Mesenchymal stem cell (in vitro differentiated cells and primary cell): ENCODE data around the gene HOMER1.
A peak's percentile ranks its signal among the peaks of the same experiment; 100 is the strongest.

Experiments used
- DNase-seq: peaks from one replicate; pipeline ENCODE4 v3.0.0-alpha.2; 2013
- H2AFZ ChIP-seq: one replicate; pipeline ENCODE4 v1.6.1; 2013; ENCODE audit warnings: low read depth, mild to moderate bottlenecking, control low read depth, inconsistent platforms, low read length, moderate library complexity
- H2AK5ac ChIP-seq: 2 replicates; pipeline ENCODE4 v1.6.1; 2013; ENCODE audit warnings: low read length, moderate library complexity, mild to moderate bottlenecking, inconsistent platforms; ENCODE audit not compliant: severe bottlenecking
- H2BK120ac ChIP-seq: one replicate; pipeline ENCODE4 v1.6.1; 2013; ENCODE audit warnings: low read depth, mild to moderate bottlenecking, inconsistent platforms, low read length, moderate library complexity
- H2BK12ac ChIP-seq, 2 experiments: one replicate each; pipeline ENCODE4 v1.6.1; 2013; ENCODE audit warnings: inconsistent platforms in 2 of 2, low read length in 2 of 2, mild to moderate bottlenecking in 2 of 2, moderate library complexity in 2 of 2, control low read depth in 1 of 2
- H2BK15ac ChIP-seq: one replicate; pipeline ENCODE4 v1.6.1; 2013; ENCODE audit warnings: mild to moderate bottlenecking, low read depth, inconsistent platforms; ENCODE audit not compliant: poor library complexity, severe bottlenecking
- H2BK5ac ChIP-seq: 2 replicates; pipeline ENCODE4 v1.6.1; 2013; ENCODE audit warnings: low read depth, mild to moderate bottlenecking, low read length, control low read depth, inconsistent platforms; ENCODE audit not compliant: poor library complexity, severe bottlenecking
- H3K14ac ChIP-seq, 2 experiments: one replicate each; pipeline ENCODE4 v1.6.1; 2013; ENCODE audit warnings: inconsistent platforms in 2 of 2, low read length in 2 of 2, control low read depth in 1 of 2, mild to moderate bottlenecking in 1 of 2, moderate library complexity in 1 of 2
- H3K18ac ChIP-seq, 2 experiments: one replicate each; pipeline ENCODE4 v1.6.1; 2013; ENCODE audit warnings: inconsistent platforms in 2 of 2, low read length in 2 of 2, control low read depth in 1 of 2, low read depth in 1 of 2, mild to moderate bottlenecking in 1 of 2
- H3K23ac ChIP-seq, 2 experiments: one replicate each; pipeline ENCODE4 v1.6.1; 2013; ENCODE audit warnings: inconsistent platforms in 2 of 2, low read length in 2 of 2, mild to moderate bottlenecking in 2 of 2, moderate library complexity in 2 of 2, control low read depth in 1 of 2
- H3K27ac ChIP-seq: 2 replicates; pipeline ENCODE4 v1.5.1; 2013; ENCODE audit warnings: mild to moderate bottlenecking, moderate library complexity, low read length, control low read depth, inconsistent platforms; ENCODE audit not compliant: poor library complexity, severe bottlenecking
- H3K27me3 ChIP-seq, 2 experiments: 2 replicates each; pipeline versions ENCODE4 v1.6.1 to v1.7.0; 2013; ENCODE audit warnings: low read length in 2 of 2, mild to moderate bottlenecking in 2 of 2, moderate library complexity in 2 of 2, control low read depth in 1 of 2, inconsistent platforms in 1 of 2; ENCODE audit not compliant: control insufficient read depth in 1 of 2, insufficient read depth in 1 of 2
- H3K36me3 ChIP-seq, 2 experiments: 2 replicates each; pipeline versions ENCODE4 v1.6.1 to v1.7.0; 2013; ENCODE audit warnings: low read length in 2 of 2, control low read depth in 1 of 2, inconsistent platforms in 1 of 2, low read depth in 1 of 2, mild to moderate bottlenecking in 1 of 2; ENCODE audit not compliant: insufficient read depth in 2 of 2, control insufficient read depth in 1 of 2
- H3K4ac ChIP-seq, 2 experiments: one replicate each; pipeline ENCODE4 v1.6.1; 2013; ENCODE audit warnings: inconsistent platforms in 2 of 2, low read length in 2 of 2, mild to moderate bottlenecking in 2 of 2, moderate library complexity in 2 of 2, control low read depth in 1 of 2, low read depth in 1 of 2
- H3K4me1 ChIP-seq: 2 replicates; pipeline ENCODE4 v1.6.1; 2013; ENCODE audit warnings: low read depth, low read length, control low read depth; ENCODE audit not compliant: control insufficient read depth, insufficient read depth
- H3K4me2 ChIP-seq: 2 replicates; pipeline ENCODE4 v1.6.1; 2013; ENCODE audit warnings: low read length, mild to moderate bottlenecking, inconsistent platforms; ENCODE audit not compliant: poor library complexity, severe bottlenecking
- H3K4me3 ChIP-seq, 2 experiments: 2 replicates each; pipeline versions ENCODE4 v1.5.1 to v1.7.0; 2013; ENCODE audit warnings: low read length in 2 of 2, mild to moderate bottlenecking in 2 of 2, control low read depth in 1 of 2, low read depth in 1 of 2; ENCODE audit not compliant: insufficient read depth in 1 of 2
- H3K79me1 ChIP-seq: replicated peaks from 2 replicates; pipeline ENCODE4 v1.6.1; 2013; ENCODE audit warnings: mild to moderate bottlenecking, control low read depth, low read length, inconsistent platforms; ENCODE audit not compliant: poor library complexity, severe bottlenecking
- H3K9ac ChIP-seq: 2 replicates; pipeline ENCODE4 v1.7.0; 2013; ENCODE audit warnings: mild to moderate bottlenecking, low read length, moderate library complexity
- H3K9me3 ChIP-seq: 2 replicates; pipeline ENCODE4 v1.7.0; 2013; ENCODE audit warnings: mild to moderate bottlenecking, low read length; ENCODE audit not compliant: control insufficient read depth
- H4K8ac ChIP-seq: one replicate; pipeline ENCODE4 v1.6.1; 2013; ENCODE audit warnings: inconsistent platforms, mild to moderate bottlenecking, low read length, moderate library complexity
- H4K91ac ChIP-seq: one replicate; pipeline ENCODE4 v1.6.1; 2013; ENCODE audit warnings: mild to moderate bottlenecking, low read length, inconsistent platforms
- WGBS: methylation state at CpG from one replicate; pipeline ENCODE4 v1.1.7; 2013; ENCODE audit warnings: mixed read lengths; 5-methylcytosine and 5-hydroxymethylcytosine counted together

Gene HOMER1

DNA sequence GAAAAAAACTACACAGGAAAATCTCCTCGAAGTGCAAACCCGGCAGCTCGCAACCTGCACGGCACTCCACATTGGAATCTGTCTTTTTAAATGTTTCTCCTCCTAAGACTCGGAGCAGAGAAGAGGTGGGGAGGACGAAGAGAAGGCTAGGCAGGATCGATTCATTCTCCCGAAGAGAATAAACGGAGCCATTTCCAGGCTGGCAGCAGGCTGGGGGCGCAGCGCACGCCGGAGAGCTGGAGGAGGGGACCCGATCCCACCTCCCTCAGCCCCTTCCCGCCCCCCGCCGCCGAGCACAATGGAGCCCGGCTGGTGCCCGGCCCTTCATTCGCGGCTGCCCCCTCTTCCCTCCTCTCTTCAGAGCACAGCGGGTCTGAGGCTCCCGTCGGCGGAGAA, 628 bp downstream of the HOMER1 start:
- Histone ChIP-seq H3K9me3 (no peaks in the 10 kb centered on the region), H2AFZ (peak overlapping the region; percentile 46), H3K36me3 (peaks cover 0 to 4% of the 10 kb centered on the region in 2 experiments), H3K4me2 (peak overlapping the region; percentile 99), H4K91ac (no peak overlapping the region), H3K27ac (peak overlapping the region; percentile 55), H3K27me3 (no peaks in the 10 kb centered on the region), H2BK15ac (peak overlapping the region; percentile 70), H3K4me3 (peak overlapping the region; percentile 91 to 92), H3K23ac (no peak overlapping the region), H2BK120ac (no peak overlapping the region), H2AK5ac (no peak overlapping the region), H2BK5ac (no peak overlapping the region), H2BK12ac (no peak overlapping the region), H3K18ac (peak overlapping the region; percentile 48 to 99), H4K8ac (no peak overlapping the region), H3K4me1 (peaks cover 4% of the 10 kb centered on the region), H3K9ac (peak overlapping the region; percentile 95), H3K14ac (no peak overlapping the region), H3K79me1 (peaks cover 16% of the 10 kb centered on the region), H3K4ac (peak overlapping the region in 1 of 2 experiments; percentile 4)
- no peak for DNase-seq
- WGBS, result 0% methylated on average over 21 of the region's 26 CpGs

- Histone ChIP-seq H3K4me1 (peaks cover 6% of the 10 kb centered on the region), H3K4ac (peak overlapping the region in 1 of 2 experiments; percentile 41), H4K91ac (no peak overlapping the region), H2BK5ac (no peak overlapping the region), H3K27ac (peak overlapping the region; percentile 55), H2AK5ac (no peak overlapping the region), H3K9me3 (no peaks in the 10 kb centered on the region), H3K4me3 (peak overlapping the region; percentile 91 to 92), H3K27me3 (no peaks in the 10 kb centered on the region), H4K8ac (no peak overlapping the region), H3K79me1 (peaks cover 19% of the 10 kb centered on the region), H2BK12ac (no peak overlapping the region), H2BK120ac (no peak overlapping the region), H3K36me3 (peaks cover 0 to 4% of the 10 kb centered on the region in 2 experiments), H3K14ac (no peak overlapping the region), H3K9ac (peak overlapping the region; percentile 95), H3K23ac (no peak overlapping the region), H2BK15ac (no peak overlapping the region), H2AFZ (no peak overlapping the region), H3K18ac (peak overlapping the region; percentile 30 to 48), H3K4me2 (peak overlapping the region; percentile 99)
- under 1% methylated on average over 25 of the region's 29 CpGs for WGBS
- peak; percentile 58 for DNase-seq
Measured at GRCh38 chr5:79512471-79513307, 1.2 kb downstream of the HOMER1 start.

DNA sequence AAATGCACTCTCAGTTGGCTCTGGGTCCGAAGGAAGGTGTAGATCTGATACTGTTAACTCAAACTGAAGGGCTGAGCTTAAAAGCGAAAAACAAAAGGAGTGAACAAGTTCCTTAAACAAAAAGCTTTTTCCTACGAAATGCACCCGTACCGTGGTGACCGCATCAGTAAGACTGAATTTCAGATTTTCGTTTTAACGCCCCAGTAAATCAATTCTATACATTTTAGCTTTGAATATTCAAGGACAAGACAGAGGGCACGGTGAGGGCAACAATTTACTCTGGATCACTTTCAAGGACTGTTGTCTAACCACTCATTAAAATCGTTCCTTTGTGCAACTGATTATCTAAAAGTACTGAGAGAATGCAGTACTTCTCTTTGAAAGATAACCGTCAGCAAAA, 1.9 kb downstream of the HOMER1 start:
- no peak overlapping the region for H4K91ac ChIP-seq
- no peak overlapping the region for H3K4ac ChIP-seq
- no peaks in the 10 kb centered on the region for H3K27me3 ChIP-seq
- no peak overlapping the region for H2BK5ac ChIP-seq
- peaks cover 0 to 4% of the 10 kb centered on the region in 2 experiments for H3K36me3 ChIP-seq
- H2BK12ac ChIP-seq, result no peak overlapping the region
- H3K18ac ChIP-seq, result no peak overlapping the region
- H3K79me1 ChIP-seq, result peaks cover 19% of the 10 kb centered on the region
- WGBS, result 2% methylated on average over 8 of the region's 11 CpGs
- no peak overlapping the region for H2AK5ac ChIP-seq
- no peak overlapping the region for H3K14ac ChIP-seq
- no peak overlapping the region for H2AFZ ChIP-seq
- DNase-seq, result no peak
- H3K27ac ChIP-seq, result no peak overlapping the region
- peak overlapping the region; percentile 77 for H3K4me2 ChIP-seq
- no peak overlapping the region for H4K8ac ChIP-seq
- H2BK120ac ChIP-seq, result no peak overlapping the region
- H3K4me1 ChIP-seq, result peaks cover 6% of the 10 kb centered on the region
- H3K9ac ChIP-seq, result peak overlapping the region; percentile 95
- H3K9me3 ChIP-seq, result no peaks in the 10 kb centered on the region
- H3K4me3 ChIP-seq, result peak overlapping the region in 1 of 2 experiments; percentile 92
- H2BK15ac ChIP-seq, result no peak overlapping the region
- H3K23ac ChIP-seq, result no peak overlapping the region

GRCh38 chr5:79510638-79511037, 3.3 kb downstream of the HOMER1 start:
- 83% methylated on average over 6 of the region's 6 CpGs for WGBS
- H3K4me1 ChIP-seq, result peaks cover 6% of the 10 kb centered on the region
- H2BK5ac ChIP-seq, result no peak overlapping the region
- H4K91ac ChIP-seq, result no peak overlapping the region
- H3K27ac ChIP-seq, result no peak overlapping the region
- DNase-seq, result no peak
- H3K23ac ChIP-seq, result peak overlapping the region in 1 of 2 experiments; percentile 83
- no peak overlapping the region for H3K4me2 ChIP-seq
- peak overlapping the region in 1 of 2 experiments; percentile 32 for H3K4ac ChIP-seq
- H2AFZ ChIP-seq, result no peak overlapping the region
- H4K8ac ChIP-seq, result peak overlapping the region; percentile 47
- H3K79me1 ChIP-seq, result peaks cover 22% of the 10 kb centered on the region
- no peak overlapping the region for H3K9ac ChIP-seq
- H3K14ac ChIP-seq, result peak overlapping the region in 1 of 2 experiments; percentile 90
- no peaks in the 10 kb centered on the region for H3K9me3 ChIP-seq
- H3K27me3 ChIP-seq, result no peaks in the 10 kb centered on the region
- H3K36me3 ChIP-seq, result peaks cover 0 to 4% of the 10 kb centered on the region in 2 experiments
- H3K4me3 ChIP-seq, result no peak overlapping the region
- H2BK120ac ChIP-seq, result no peak overlapping the region
- peak overlapping the region; percentile 26 for H2BK15ac ChIP-seq
- H2BK12ac ChIP-seq, result no peak overlapping the region
- no peak overlapping the region for H2AK5ac ChIP-seq
- H3K18ac ChIP-seq, result peak overlapping the region; percentile 37 to 59
